Adrenal gland (tissue), 5 donors: ENCODE measurements around the gene SRPK2.

Source experiments
- POLR2A ChIP-seq, 2 donors: fragments of 450-650 bp; IDR thresholded peaks; one replicate each; pipeline ENCODE4 v1.6.1; 2017; ENCODE audit warnings: antibody characterized with exemption in 2 of 2, mild to moderate bottlenecking in 2 of 2, moderate library complexity in 1 of 2
- TF ChIP-seq, protein P1 (sequence below), 6 experiments: fragments of 450-650 bp in 4 of 6; fragments of 200-600 bp in 2 of 6; sonication (generic) in 1 of 6; IDR thresholded peaks; 1 replicate in 5 of 6; 2 replicates in 1 of 6; pipeline versions ENCODE4 v1.5.1 to v1.8.0; 2016 to 2021; ENCODE audit warnings: antibody characterized with exemption in 6 of 6, mild to moderate bottlenecking in 2 of 6, moderate library complexity in 1 of 6
- donor health status: DM: no; HTN: no; CAD: no.

DNA sequence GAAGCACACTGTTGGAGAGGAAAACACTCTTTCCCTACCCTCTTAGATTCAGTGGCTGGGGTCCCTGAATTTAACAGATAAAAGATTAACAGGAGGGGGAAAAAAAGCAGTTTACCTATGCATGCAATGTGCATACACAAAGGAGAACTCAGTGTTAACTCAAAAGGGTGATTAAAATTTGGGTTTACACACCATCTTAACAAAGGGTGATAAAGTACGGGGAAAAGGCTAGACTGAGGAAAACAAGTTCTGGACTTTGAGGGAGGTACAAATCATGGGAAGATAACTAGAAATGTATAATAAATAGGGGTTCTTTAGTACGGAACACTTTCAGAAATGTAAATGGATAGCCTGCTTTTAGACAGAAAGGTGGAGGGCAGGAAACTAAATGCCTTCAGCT, 83.1 kb downstream of the SRPK2 start:
- TF ChIP-seq, protein P1, sequence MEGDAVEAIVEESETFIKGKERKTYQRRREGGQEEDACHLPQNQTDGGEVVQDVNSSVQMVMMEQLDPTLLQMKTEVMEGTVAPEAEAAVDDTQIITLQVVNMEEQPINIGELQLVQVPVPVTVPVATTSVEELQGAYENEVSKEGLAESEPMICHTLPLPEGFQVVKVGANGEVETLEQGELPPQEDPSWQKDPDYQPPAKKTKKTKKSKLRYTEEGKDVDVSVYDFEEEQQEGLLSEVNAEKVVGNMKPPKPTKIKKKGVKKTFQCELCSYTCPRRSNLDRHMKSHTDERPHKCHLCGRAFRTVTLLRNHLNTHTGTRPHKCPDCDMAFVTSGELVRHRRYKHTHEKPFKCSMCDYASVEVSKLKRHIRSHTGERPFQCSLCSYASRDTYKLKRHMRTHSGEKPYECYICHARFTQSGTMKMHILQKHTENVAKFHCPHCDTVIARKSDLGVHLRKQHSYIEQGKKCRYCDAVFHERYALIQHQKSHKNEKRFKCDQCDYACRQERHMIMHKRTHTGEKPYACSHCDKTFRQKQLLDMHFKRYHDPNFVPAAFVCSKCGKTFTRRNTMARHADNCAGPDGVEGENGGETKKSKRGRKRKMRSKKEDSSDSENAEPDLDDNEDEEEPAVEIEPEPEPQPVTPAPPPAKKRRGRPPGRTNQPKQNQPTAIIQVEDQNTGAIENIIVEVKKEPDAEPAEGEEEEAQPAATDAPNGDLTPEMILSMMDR (IDR thresholded peaks at IDR 0.05): no peak
- no peak for TF ChIP-seq POLR2A (IDR thresholded peaks at IDR 0.05)
